Activated CD4-positive, alpha-beta T cell treated with anti-CD3 and anti-CD28 coated beads, Interleukin-10, Interleukin-2, amounts not matched to agents 100 ng/mL and 50 ng/mL, durations not matched to agents 16 hours and 8 hours (primary cell): ENCODE data around the gene GRIP1.

Source experiments
- DNase-seq: peaks from one replicate; pipeline ENCODE4 v3.0.0-alpha.2; 2020

Gene GRIP1

DNA sequence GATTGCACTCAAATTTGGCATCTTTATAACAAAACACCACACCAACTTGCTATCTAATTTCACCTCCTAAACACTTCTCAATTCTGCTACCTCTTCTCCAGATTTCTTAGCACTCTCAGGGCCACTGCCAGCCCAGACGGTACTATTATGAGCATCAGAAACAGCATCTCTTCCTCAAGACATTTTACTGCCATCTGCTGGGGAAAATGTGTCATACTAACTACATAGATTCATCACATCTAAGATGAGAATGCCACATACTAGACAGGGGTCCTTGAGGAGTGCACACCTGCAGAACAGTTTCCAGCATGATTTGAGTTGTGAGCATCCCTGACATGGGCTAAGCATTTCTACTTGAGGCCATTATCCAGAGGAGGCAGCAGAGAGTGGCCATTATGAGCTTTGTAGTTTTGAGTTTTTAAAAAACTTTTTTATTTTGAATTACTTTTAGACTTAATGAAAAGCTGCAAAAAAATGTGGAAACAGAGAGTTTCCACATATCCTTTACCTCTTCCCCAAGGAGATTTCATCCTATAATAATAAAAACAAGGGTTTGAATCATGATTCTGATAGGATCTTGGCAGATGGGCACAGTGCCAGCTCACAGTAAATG is 15.1 kb upstream of the GRIP1 start:
- DNase-seq: peak; percentile 64

DNA sequence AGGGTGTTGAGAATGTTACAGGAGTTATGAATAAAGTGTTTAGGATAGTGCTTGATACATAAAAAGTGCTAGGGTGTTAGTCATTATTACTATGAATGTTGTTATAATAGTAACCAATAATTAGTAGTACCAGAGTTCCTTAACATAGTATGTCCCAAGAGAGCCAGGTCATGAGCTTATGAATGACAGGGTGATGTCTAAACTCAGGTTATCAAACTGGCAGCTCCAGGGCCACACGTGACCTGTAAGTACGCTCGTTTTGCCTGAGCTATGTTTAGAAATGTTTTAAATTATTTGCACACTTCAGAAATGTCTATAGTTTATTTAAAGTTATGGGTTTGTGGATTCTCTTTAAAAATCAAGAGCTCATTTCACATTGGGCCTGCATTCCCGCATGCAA is 14.1 kb upstream of the GRIP1 start:
- DNase-seq: no peak

DNA sequence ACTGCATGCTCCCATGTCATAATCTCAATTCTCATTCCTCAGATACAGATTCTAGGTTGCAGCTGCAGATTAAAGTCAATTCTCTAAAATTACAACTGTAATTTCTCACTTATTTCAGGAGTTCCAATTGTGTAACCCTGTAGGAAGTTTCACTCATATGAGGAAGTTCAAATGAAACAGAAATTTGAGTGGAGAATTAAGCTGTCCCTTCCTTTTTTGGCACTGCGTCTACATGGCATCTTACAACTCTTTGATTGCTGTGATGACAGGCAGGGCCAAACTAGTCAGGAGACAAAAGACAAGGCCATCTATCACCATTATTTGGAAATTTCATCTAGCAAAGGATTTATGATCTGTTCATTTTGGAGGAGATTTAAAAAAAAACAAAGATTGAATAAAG is 13.3 kb upstream of the GRIP1 start:
- DNase-seq: no peak

DNA sequence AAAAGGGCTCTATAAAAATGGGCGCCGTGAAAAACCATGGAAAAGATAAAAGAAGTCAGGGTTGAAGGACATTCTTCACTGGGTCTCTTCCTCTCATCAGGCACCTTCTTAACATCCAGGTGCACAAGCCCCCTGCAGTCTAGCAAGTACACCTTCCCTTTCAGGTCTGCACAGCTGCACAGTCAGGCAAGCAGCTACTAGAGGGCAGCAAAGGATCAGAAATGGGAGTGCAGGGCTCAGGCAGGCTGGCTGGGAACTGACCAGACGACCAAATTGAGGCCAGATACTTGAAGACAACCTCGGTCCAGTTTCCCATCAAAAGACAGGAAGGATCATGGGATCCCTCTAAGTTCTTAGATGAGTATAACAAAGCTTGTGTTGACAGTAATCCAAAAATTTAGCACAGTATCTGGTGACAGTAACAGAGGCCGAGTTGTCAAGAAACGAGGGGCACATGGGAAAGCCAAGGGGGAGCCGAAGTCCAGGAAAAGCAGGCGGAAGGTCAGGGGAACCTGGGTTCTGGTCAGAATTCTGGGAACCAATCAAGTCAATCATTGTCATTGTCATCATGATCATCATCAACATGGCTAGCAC is 10.1 kb upstream of the GRIP1 start:
- DNase-seq: peak; percentile 20

DNA sequence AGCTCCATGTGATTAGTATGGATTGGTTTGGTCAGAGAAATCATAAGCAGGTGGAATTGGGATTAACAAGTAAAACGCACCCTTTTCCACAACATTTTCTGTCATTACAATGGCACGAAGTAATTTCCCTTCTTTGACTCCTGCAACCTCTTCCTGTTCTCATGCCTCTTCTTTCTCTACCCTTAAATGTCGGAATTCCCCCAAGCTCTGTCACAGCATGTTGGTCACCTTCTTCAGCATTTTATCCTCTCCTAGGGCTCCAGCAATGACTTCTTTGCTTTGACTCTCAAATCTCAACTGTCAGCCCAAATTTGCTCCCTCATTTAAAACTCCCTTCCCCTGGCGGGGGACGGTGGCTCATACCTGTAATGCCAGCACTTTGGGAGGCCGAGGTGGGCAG is 5.3 kb upstream of the GRIP1 start:
- no peak for DNase-seq

DNA sequence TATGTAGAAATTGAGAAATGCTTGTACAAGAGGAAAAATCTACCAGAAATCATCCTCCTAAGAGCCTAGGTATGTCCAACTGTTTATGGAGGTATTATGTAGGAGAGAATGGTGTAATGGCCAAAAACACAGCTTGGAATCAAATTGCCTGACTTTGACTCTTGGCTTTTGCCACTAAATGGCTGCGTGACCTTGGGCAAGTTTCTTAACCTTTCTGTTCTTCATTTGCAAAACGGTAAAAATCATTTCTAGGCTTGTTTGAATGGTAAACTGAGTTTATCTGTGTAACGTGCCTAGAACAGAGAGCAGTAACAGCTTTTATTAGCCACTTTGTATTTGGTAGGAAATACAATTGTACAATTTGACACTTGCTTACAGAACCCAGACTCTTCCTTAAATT is 4.9 kb upstream of the GRIP1 start:
- no peak for DNase-seq

DNA sequence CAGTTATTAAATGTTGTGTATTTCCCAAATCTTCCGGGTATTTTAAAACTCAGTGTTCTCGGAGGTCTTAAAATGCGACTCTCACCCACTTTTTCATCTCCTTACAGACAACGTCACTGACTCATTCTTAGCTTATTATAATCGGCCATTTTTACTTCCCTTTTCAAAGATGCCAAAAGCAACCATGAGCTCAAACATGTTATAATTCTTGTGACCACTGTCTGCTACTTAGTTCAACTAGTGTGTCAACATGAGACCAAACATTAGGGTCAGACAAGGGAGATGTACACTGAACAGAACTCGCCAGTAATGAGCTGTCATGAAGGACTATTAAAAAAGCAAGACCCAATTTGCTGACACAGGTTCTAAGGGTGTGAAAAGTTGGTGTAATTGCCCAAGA is 4.2 kb upstream of the GRIP1 start:
- DNase-seq: no peak

DNA sequence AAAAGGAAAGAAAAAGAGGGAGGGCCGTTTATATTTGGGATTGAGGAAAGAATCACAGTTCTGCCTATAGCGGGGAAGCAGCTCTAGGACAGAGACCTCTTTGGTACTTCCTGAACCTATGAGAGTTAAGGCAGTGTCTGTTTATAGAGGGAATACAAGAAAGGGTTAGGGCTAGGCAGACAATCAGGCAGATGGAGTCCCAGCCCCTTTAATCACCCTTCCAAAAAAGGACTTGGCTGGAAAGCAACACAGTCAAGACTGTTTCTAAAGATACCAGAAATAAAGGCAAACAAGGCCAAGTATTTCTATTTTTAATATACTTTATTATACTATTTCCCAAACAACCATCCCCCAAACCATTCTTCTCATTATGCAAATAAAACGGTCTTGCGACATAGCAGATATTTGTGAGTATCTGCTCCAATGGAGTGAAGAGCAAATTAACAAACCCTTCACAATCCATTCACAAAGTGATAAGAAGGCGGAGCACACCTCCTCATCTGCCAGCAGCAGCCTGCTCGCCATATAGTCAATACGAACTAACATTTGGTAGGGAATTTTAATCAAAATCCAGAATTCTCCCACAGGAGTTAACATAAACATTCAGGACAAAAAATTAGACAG is 697 bp upstream of the GRIP1 start:
- no peak for DNase-seq

DNA sequence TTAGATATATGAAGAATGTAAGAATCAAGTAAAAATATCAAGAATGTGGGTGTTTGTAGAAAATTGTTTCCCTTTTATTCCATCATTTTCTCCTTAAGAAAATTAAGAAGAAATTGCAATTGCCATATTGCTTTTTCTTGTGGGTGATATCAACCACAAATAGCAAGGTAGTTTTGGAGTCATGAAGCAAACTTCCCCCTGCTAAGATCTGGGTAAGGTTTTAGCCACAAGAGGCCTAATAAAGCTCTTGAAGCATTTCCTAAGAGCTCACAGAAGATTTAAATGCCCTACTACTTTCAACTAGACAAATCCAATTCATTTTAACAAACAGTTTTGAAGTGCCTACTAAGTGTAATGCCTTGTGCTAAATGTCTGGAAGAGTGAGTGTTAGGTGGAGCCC is 2.6 kb downstream of the GRIP1 start:
- DNase-seq: no peak

DNA sequence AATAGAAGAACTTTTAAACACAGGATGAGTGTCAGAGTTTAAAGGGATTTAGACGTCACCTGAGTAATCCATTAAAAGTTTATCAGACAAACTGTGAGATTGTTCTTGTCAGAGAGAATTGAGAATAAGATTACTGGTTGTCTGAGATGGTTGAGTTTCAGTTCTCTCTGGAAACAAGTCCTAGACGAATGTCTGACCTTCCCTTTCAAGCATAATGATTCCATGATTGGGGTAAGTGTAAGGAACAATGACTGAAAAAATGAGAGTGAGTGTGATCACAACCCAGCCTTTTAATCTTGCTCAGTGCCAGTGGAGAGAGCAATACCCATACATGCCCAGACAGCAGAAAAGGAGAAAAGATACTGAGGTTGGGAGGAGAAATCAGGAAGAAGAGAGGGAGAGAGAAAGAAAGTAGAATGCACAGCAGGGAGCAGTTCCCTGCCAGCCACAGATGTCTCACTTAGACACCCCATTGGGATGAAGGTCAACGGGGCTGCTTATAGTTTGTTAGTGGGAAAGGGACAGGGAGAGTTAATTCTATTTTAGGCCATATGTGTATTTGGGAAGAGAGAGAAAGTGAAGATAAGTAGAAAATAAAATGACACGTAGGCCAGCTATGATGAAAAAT is 4.3 kb downstream of the GRIP1 start:
- no peak for DNase-seq

DNA sequence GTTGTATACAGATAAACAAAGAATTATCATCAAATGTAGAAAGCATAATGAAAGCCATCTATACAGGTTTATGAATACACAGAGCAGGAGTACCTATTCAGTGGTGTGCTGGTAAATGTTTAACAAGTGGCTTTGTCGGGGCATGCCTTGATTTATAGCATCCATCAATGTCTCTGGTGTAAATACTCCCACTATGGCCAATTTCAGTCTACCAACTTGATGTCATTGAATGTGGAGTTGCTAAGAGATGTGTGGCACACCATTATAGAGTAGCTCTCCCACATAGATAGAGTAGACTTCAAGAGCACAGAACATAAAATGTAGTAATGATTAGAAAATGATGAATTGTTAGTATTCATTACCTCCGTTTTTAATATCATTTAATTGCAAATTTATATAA is 9.3 kb downstream of the GRIP1 start:
- DNase-seq: no peak

DNA sequence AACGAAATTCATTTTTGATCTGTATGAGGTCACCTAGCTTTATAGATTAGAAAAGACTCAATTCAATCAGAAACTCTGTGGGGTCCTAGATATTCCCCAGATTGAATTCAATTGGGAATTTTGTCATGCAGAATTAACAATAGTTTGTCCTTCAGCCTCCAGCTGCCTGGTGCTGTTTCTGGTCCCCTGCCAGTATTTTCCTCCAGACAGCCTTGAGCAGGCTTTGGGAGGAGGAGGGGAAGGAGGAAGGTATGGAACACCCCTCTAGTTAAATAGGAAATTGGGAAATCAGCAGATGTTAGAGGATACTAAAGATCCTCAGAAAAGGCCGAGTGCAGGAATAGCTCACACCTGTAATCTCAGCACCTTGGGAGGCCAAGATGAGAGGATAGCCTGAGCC is 10.6 kb downstream of the GRIP1 start:
- no peak for DNase-seq

DNA sequence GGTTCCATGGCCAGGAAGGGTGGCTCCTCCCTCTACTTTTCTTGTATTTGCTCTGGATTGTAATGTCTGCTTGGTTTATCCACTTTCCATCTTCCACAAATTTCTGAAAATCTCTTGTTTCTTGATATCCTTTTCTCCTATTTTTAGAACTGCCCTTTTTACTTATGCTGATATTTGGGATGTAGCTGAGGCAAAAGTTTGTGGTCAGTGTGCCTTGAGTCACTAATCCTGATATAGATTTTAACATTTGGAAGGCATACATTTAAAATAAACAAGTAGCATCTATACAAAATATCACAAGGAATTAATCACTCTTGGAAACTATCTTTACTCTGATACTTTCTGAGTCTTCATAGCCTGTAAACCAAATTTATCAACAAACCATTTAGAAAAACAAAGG is 11.0 kb downstream of the GRIP1 start:
- DNase-seq: no peak

DNA sequence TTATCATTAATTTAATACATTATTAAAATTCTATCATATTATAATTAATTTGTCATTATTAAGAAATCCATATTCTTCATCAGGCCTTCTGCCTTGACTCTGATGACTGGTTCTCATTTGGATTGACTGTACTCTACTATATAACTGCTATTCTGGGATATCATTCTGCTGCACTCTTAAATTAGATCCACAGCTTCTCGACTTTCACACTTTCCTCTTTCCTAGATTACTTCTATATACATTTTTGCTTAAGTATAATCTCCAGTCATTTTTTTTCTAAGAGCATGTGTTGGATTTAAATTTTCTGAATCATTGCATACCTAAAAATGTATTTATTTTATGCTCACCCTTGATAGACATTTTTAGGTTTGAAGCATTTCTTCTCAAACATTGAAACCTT is 12.4 kb downstream of the GRIP1 start:
- no peak for DNase-seq

DNA sequence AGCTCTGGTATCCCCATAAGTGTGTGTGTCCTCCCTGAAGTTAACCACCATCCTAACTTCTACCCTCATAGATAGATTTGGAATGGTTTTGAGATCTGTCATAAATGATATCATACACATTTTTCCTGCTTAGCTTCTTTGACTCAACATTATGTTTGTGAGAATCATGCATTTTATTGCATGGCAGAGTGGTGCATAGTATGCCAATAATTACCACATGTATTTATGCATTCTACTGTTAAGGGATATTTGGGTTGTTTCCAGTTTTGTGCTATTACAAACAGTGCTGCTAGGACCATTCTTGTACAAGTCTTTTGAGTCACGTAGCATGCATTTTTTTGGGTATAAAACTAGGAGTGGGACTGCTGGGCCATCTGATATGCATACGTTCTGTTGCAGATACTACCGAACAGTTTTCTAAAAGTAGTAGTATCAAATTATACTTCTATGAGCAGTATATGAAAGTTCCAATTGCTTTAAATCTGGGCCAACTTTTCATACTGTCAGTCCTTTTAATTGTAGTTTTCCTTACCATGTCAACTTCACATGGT is 13.4 kb downstream of the GRIP1 start:
- no peak for DNase-seq

DNA sequence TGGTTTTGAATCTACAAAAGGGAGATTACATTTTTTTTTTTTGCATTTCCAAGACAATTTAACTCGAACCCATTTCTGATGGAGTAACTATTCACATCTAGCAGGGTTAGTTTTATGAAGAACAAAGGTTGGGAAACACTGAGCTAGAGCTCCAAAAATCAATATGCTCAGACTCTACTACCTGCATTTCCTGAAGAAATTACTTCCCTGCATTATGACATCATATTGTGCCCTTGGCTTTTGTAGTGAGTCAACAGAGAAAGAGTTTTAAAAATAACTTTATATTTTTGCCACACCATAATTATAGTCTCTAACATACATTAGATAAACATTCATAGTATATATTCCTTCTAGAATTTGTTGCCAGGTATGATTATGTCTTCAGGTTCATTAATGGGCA is 14.8 kb downstream of the GRIP1 start:
- no peak for DNase-seq

DNA sequence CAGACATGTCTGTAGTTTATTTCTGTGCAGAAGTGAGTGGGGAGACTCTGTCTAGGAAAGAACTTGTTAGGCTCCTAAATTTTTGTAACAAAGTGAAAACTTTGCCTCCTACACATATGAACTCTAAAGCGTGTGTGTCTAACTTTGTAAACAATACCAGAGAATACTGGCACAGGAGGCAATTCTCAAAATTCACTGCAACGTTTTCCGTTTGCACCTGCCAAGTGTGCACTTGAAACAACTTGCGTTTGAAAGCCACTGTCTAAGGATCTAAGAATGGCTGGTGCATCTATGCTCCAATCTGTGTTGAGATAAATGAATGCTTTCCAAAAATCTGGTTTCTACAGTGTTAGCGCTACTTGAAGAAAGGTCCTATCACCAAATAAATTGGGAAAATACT is 15.3 kb downstream of the GRIP1 start:
- no peak for DNase-seq

DNA sequence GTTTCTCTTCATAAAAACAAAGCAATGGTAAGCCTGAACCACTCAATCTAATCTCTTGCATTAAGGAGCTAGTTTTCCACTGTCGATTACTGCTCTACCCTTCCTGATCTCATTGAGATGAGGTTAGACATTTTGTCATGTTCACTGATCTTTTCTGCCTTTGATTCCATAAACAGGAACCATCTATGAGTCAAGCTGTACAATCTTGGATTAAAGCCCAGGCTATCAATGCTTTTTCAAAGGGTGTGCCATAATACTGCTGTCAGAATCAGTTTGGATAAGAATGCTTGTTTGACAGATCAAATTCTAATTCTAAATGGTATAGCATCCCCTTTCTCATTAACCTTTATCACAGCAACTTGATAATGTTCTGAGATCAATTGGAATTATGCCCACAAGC is 16.1 kb downstream of the GRIP1 start:
- no peak for DNase-seq

DNA sequence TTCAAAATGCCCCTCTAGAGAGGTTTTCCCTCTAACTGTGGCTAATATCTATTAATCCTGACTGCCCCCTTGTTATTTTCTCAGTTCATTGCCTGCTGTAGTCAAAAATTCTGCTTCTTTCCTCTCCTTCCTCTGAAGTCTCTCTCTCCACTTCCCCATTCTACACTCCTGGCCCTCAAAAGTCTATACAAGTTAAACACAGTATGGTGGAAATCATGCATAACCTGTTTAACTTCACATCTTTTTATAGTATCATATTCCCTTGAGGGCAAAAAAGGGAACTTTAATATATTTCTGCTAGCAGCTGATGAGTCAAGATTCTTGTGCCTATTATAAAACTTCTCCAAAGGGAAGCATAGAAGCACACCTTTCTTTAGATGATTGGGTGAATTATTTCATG is 16.7 kb downstream of the GRIP1 start:
- DNase-seq: no peak

DNA sequence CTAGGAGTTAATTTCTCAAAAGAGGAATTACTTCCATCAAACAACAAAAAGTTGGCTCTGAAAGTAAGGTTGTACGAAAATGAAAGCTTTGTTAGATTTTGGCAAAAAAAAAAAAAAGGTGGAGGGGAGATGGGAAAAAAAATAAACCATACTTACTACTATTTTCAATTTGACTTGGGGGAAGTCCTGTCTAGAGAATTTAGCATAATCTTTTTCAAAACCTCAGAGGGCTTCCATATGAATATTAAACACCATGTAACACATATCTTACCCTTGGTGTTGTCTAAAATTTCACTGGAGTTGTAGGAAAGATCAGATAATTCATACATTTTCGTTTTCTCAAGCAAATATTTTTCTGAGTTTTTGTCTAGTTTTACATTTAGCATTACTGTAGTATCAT is 17.5 kb downstream of the GRIP1 start:
- DNase-seq: no peak

DNA sequence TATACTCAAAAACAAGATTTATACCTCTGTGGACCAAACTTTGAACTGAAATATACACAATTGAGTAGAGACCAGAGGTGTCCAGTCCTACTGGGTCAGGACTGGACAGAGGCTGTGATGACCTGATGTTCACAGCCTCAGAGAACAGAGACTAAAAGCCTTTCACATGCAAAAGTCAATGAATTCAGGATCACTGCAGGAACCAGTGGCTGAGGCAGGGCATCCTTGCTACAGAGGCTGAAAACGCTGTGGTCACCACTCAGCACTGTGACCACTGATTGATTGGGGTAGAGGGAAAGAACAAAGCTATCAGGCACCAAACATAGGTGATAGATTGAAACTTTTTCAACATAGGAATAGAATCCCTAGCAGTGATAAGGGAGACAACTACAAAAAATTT is 25.1 kb downstream of the GRIP1 start:
- no peak for DNase-seq

DNA sequence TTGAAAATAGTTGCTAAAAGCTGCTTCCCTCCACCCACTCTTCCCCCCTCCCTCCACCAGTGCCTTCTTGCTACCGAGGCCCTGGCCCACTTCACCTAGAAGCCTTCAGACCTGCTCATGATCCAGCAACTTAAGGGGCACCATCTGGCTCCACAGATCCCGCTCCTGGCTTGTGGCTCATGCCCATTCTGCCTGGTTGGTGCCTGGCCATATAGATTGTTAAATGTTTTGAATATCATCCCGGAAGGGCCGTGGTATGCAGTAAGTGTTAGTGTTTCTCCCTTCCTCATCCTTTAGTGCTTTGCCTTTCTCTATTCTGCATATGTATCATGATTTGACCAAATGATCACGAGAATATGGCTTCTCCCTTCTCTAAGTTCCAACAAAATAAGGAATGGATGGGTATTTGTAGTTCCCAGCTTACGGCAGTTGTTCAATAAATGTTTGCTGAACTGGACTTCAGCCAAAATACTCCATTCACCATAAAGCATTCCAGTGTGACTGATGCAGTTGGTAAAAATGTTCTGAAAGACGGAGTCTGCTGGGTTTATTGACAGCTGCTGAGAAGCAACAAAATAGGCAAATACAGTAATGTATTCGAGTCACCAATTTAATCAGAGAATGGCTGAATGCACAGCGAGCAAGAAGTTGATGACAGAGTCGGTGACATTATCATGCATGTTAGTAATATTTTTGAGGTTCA is 30.7 kb downstream of the GRIP1 start:
- DNase-seq: no peak

DNA sequence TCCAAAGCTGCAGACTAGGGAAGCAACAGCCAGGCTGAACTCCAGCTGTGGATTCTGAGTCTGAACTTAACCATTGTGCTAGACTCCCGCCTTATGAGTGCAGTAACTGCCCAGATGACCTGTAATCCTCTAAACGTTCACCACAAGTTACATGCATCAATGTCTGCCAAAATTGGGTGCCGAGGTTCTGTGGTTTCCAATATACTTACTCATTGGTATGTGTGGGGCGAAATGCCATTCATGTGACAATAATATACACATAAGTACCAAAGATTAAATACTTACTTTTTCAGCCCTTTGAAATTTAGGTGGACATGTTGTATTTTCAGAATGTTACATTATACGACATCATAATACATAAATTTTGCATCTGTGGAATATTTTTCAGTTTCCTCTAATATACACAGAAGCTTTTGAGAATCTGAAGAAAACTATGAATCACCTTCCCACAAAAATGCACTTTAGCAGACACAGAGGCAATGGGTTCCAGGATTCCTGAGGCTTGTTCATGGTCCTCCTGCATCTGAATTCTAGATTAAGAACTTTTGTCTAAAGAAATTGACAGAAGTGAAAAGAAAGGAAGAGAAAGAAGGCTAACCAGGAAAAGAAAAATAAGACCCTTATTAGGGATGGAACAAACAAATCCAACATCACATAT is 31.7 kb downstream of the GRIP1 start:
- DNase-seq: no peak
